Measurements from ENCODE around the gene FTCD. TPM values are rescaled to one million over a fixed set of nuclear protein-coding genes. Genes with fewer than 3 reads are reported as not detected.

Gene FTCD
- total and polyA plus RNA-seq, 2 donors (not counting 3 experiments of a cell fraction or from before 2014, with no cell fraction given), result 0.06 to 1.2 TPM

GRCh38 chr21:46128933-46129571 is 26.3 kb downstream of the FTCD start:
- Histone ChIP-seq H3K27ac (ENCODE audit: insufficient read depth, low read depth, low read length) (no peak overlapping the region), H3K27me3 (ENCODE audit: control insufficient read depth in 2 of 2, insufficient read depth in 2 of 2, low read length in 2 of 2) (no peaks in the 10 kb centered on the region), H3K9me3 (replicated peaks; ENCODE audit: control insufficient read depth, insufficient read depth, low read length) (no peaks in the 10 kb centered on the region), H4K20me1 (replicated peaks; ENCODE audit: control insufficient read depth, extremely low read depth, insufficient read depth, low read length) (no peaks in the 10 kb centered on the region), H3K4me3 (replicated peaks in 1 of 3; ENCODE audit: insufficient read depth in 1 of 3, low read depth in 1 of 3, low read length in 3 of 3) (no peak overlapping the region), H3K4me2 (ENCODE audit: insufficient read depth, low read length) (no peak overlapping the region), H3K36me3 (ENCODE audit: control insufficient read depth in 2 of 2, extremely low read depth in 1 of 2, insufficient read depth in 2 of 2, low read length in 2 of 2) (no peaks in the 10 kb centered on the region), H3K9me1 (replicated peaks; ENCODE audit: control insufficient read depth, extremely low read depth, insufficient read depth, low read length) (no peaks in the 10 kb centered on the region), H2AFZ (ENCODE audit: low read depth, low read length) (no peak overlapping the region), H3K4me1 (ENCODE audit: control insufficient read depth, extremely low read depth, insufficient read depth, low read length) (no peaks in the 10 kb centered on the region), H3K79me2 (ENCODE audit: control insufficient read depth, insufficient read depth, low read length) (no peaks in the 10 kb centered on the region), H3K9ac (replicated peaks; ENCODE audit: extremely low read depth, insufficient read depth, low read length) (no peak overlapping the region)
- ChIA-PET POLR2A (no interaction called here), CTCF (interaction anchor here (0.5 to 1.5 kb wide), 3 partner anchors 10 to 388 kb away, joined by 3 to 4 read pairs (median 3); no protein-coding TSS in a partner anchor)
- intact Hi-C loops (cut with micrococcal nuclease), result no loop called here
- TF ChIP-seq MAX (IDR thresholded peaks at IDR 0.05; ENCODE audit: insufficient read depth, insufficient read length) (no peak), POLR2A (IDR thresholded peaks at IDR 0.05; ENCODE audit: low read depth, low read length) (no peak), JUN (IDR thresholded peaks at IDR 0.05; ENCODE audit: borderline replicate concordance, insufficient read depth, insufficient read length, low read depth) (no peak), FOS (IDR thresholded peaks at IDR 0.05; ENCODE audit: borderline replicate concordance, insufficient read depth, low read length) (no peak), CTCF (IDR thresholded peaks at IDR 0.05; ENCODE audit: extremely low read depth in 1 of 2, insufficient read depth in 1 of 2, low read depth in 1 of 2, low read length in 2 of 2) (no peak), GATA2 (IDR thresholded peaks at IDR 0.05; ENCODE audit: insufficient read depth, insufficient read length, low read depth, low read length) (no peak), MYC (IDR thresholded peaks at IDR 0.05; ENCODE audit: low read depth, low read length) (no peak), POLR2AphosphoS5 (IDR thresholded peaks at IDR 0.05; ENCODE audit: insufficient read depth, low read depth, low read length) (no peak), EZH2 (IDR thresholded peaks at IDR 0.05; ENCODE audit: borderline replicate concordance, low read depth, low read length, severe bottlenecking) (no peak)
- dilution Hi-C loops (cut with MboI; ENCODE audit: extremely low pct_ligation_motif_present, low sequenced_read_pairs), result no loop called here
- BruUV-seq (replicated peaks), result no TSS peak
- no peak for DNase-seq (ENCODE audit: low read depth, low spot score)
- FAIRE-seq, result no peak

All from endothelial cell of umbilical vein (primary cell).